ENCODE measurements around the gene LDLRAD3.

GRCh38 chr11:36070954-36071330 lies 127.1 kb downstream of the LDLRAD3 start:
- no peak for TF ChIP-seq CTCF (IDR thresholded peaks at IDR 0.05)
- TF ChIP-seq POLR2A (IDR thresholded peaks at IDR 0.05), result no peak

Data from uterus (tissue), 2 donors.